ENCODE results near the gene RFX2. TPM values are rescaled to one million over a fixed set of nuclear protein-coding genes. Genes with fewer than 3 reads are reported as not detected.

Gene RFX2
- total RNA-seq, 1 donor, result 10.7 TPM

GRCh38 chr19:5997371-5997770 is 112.9 kb downstream of the RFX2 start:
- no peak overlapping the region for H3K4me3 ChIP-seq (ENCODE audit: low read depth, low read length)
- TF ChIP-seq CTCF (IDR thresholded peaks at IDR 0.05; ENCODE audit: insufficient read depth, low read length), result no peak
- DNase-seq (ENCODE audit: low read depth), result no peak

- no peak overlapping the region for H3K4me3 ChIP-seq (ENCODE audit: low read depth, low read length)
- no peak for DNase-seq (ENCODE audit: low read depth)
- TF ChIP-seq CTCF (IDR thresholded peaks at IDR 0.05; ENCODE audit: insufficient read depth, low read length), result no peak
These were observed 113.5 kb downstream of the RFX2 start for GRCh38 chr19:5996623-5997320.

GRCh38 chr19:5996102-5996501 is 114.2 kb downstream of the RFX2 start:
- DNase-seq (ENCODE audit: low read depth), result no peak
- no peak for TF ChIP-seq CTCF (IDR thresholded peaks at IDR 0.05; ENCODE audit: insufficient read depth, low read length)
- no peak overlapping the region for H3K4me3 ChIP-seq (ENCODE audit: low read depth, low read length)

GRCh38 chr19:5995606-5996005 is 114.7 kb downstream of the RFX2 start:
- no peak for TF ChIP-seq CTCF (IDR thresholded peaks at IDR 0.05; ENCODE audit: insufficient read depth, low read length)
- no peak for DNase-seq (ENCODE audit: low read depth)
- no peak overlapping the region for H3K4me3 ChIP-seq (ENCODE audit: low read depth, low read length)

DNA sequence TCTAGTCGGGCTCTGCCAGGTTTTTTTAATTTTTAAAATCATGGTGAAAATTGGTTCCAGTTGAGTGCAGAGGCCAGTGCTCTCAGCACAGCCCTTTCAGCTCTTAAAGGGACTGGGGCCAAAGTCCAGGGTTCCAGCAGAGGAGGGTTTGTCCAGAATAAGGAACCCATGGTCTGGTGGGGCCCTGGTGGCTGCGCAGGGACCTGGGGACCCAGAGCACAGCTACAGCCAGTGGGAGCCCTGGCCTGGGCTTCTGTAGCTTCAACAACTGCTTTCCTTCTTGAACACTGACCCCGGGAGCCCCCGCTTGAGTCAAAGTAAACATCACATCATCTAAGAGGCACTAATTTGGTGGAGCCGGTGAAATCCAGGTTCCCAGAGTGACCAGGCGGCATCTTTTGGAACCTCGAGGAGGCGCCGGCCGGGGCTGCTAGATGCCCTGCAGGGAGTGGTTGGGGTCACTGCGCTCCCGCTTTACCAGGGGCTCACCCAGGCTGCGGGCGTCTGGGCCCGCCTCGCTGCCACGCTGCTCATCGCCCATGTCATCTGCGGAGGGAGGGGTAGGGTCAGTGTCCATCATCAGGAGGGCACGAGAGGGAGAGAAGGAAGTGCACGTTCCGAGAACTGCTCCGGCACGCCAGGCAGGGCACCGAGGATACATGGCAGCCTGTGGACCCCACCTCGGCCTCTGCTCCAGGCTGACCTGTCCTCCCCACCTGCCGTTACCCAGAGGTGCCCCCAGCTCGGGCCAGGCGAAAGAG is 115.7 kb downstream of the RFX2 start:
- TF ChIP-seq CTCF (IDR thresholded peaks at IDR 0.05; ENCODE audit: insufficient read depth, low read length), result no peak
- no peak overlapping the region for H3K4me3 ChIP-seq (ENCODE audit: low read depth, low read length)
- no peak for DNase-seq (ENCODE audit: low read depth)

DNA sequence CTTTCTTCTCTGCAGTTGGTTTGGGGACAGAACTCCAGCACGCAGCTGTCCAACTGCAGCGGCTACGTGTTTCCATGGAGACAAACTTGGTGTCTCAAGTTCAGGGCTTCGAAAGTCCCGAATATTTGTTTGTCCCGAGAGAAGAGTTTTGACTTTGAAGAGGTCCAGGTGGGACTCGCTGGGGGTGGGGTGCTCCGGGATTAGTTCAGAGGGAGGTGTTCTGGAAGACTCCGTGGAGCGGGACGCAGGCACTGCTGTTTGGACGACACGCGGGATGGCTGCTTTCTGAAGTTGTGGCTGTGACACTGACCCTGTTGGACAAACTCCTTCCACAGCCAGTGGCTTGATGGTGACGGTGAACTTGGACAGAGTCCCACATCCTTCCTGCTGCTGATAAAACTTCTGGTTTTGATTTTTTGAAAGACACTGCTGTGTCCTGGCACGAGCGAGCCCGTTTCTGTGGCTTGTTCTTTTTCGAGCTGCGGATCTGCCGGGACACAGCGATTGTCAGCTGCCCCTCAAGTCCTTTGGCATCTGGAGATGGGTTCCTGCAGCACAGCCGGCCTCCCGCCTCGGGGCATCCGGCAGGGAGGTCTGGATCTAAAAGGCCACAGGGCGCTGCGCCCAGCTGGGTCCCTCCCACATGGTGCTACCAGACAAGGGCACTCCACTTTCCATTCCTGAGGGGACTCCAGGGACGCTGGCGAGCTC is 116.5 kb downstream of the RFX2 start:
- no peak overlapping the region for H3K4me3 ChIP-seq (ENCODE audit: low read depth, low read length)
- DNase-seq (ENCODE audit: low read depth), result no peak
- TF ChIP-seq CTCF (IDR thresholded peaks at IDR 0.05; ENCODE audit: insufficient read depth, low read length), result no peak

Data from fibroblast of the aortic adventitia (primary cell).